HepG2 (cell line): ENCODE data around the gene POLR1H. TPM values are rescaled to one million over a fixed set of nuclear protein-coding genes. Genes with fewer than 3 reads are reported as not detected.

Experiments used
- ATAC-seq: fragments of 200-7000 bp; cut with Tn5 transposase; 3 replicates; pipeline ENCODE4 v1.9.1; 2020; ENCODE audit warnings: mild to moderate bottlenecking, moderate library complexity
- BruUV-seq: library from RNA; stranded (reverse); fragments of 400-500 nt; replicated peaks from 2 replicates; lab custom pipeline; 2021; lab: Mats Ljungman, UMichigan
- CTCF ChIA-PET: fragments of 300-600 bp; formaldehyde crosslinking; extraction: SDS; loops from one replicate; lab custom pipeline; 2021; ENCODE audit warnings: low total read pairs, inconsistent platforms, low intra/inter-chr PET ratio; lab: Yijun Ruan, JAX
- POLR2A ChIA-PET: fragments of 350-600 bp; sonication (Branson Sonifier 250); formaldehyde crosslinking; loops from one replicate; lab custom pipeline; 2020; ENCODE audit warnings: antibody characterized with exemption, inconsistent platforms; lab: Yijun Ruan, JAX
- DNase-seq: peaks from one replicate; pipeline ENCODE4 v3.0.0-alpha.2; 2015; ENCODE audit warnings: low spot score
- FAIRE-seq: peaks from 3 replicates; lab custom pipeline; 2011; peaks lifted over from hg19 to GRCh38; lab: Jason Lieb, UNC
- H2AFZ ChIP-seq: one replicate; pipeline ENCODE4 v1.6.1; 2011; ENCODE audit warnings: low read length, inconsistent platforms
- H3K27ac ChIP-seq: fragments of 300-600 bp; 3 replicates; pipeline ENCODE4 v1.8.0; 2011; ENCODE audit warnings: mixed run types, mild to moderate bottlenecking, mixed read lengths, low read length, inconsistent platforms; ENCODE audit not compliant: insufficient read depth; ENCODE audit errors: extremely low read length
- H3K27me3 ChIP-seq, 2 experiments: fragments of 200-600 bp in 1 of 2; 2 replicates in 1 of 2; 3 replicates in 1 of 2; pipeline versions ENCODE4 v1.6.0 to v1.8.0; 2011; ENCODE audit warnings: low read length in 2 of 2, mild to moderate bottlenecking in 2 of 2, moderate library complexity in 2 of 2, inconsistent platforms in 1 of 2; ENCODE audit not compliant: insufficient read depth in 2 of 2, control insufficient read depth in 1 of 2
- H3K36me3 ChIP-seq, 2 experiments: fragments of 200-600 bp in 1 of 2; replicated peaks in 1 of 2; 2 replicates in 1 of 2; 3 replicates in 1 of 2; pipeline versions ENCODE4 v1.5.1 to v1.8.0; 2011; ENCODE audit warnings: low read length in 2 of 2, inconsistent platforms in 1 of 2; ENCODE audit not compliant: insufficient read depth in 2 of 2, control insufficient read depth in 1 of 2
- H3K4me1 ChIP-seq: 2 replicates; pipeline ENCODE4 v1.5.1; 2012; ENCODE audit warnings: low read length, inconsistent platforms; ENCODE audit not compliant: insufficient read depth
- H3K4me2 ChIP-seq: 2 replicates; pipeline ENCODE4 v1.6.0; 2011; ENCODE audit warnings: low read depth, low read length, inconsistent platforms
- H3K4me3 ChIP-seq, 3 experiments: fragments of 200-600 bp in 1 of 3; sonication (generic), shearing (Covaris generic) in 1 of 3; replicated peaks in 1 of 3; 2 replicates each; pipeline ENCODE4 v1.5.1; 2011 to 2016; ENCODE audit warnings: low read length in 3 of 3, inconsistent platforms in 2 of 3, low read depth in 2 of 3, mild to moderate bottlenecking in 2 of 3, control low read depth in 1 of 3, mixed read lengths in 1 of 3; ENCODE audit not compliant: insufficient read depth in 1 of 3
- H3K79me2 ChIP-seq: one replicate; pipeline ENCODE4 v1.6.1; 2011; ENCODE audit warnings: low read length, inconsistent platforms; ENCODE audit not compliant: insufficient read depth
- H3K9ac ChIP-seq: 2 replicates; pipeline ENCODE4 v1.6.0; 2011; ENCODE audit warnings: mild to moderate bottlenecking, low read depth, low read length, inconsistent platforms; ENCODE audit not compliant: insufficient read depth
- H3K9me3 ChIP-seq: 2 replicates; pipeline ENCODE4 v1.5.1; 2012; ENCODE audit warnings: mild to moderate bottlenecking, low read length
- H4K20me1 ChIP-seq: 2 replicates; pipeline ENCODE4 v1.6.0; 2011; ENCODE audit warnings: inconsistent platforms, mild to moderate bottlenecking, low read length, moderate library complexity; ENCODE audit not compliant: insufficient read depth
- KDM2A ChIP-seq: sonication (generic); formaldehyde crosslinking; IDR thresholded peaks from 2 replicates; pipeline ENCODE4 v1.4.0; 2020; ENCODE audit warnings: low read depth, missing genetic modification reagents, borderline replicate concordance
- KLF16 ChIP-seq, 2 experiments: sonication (generic) in 1 of 2; formaldehyde crosslinking in 1 of 2; IDR thresholded peaks; 2 replicates each; pipeline versions ENCODE4 v1.6.1 to v1.8.0; 2016 to 2023; ENCODE audit warnings: missing genetic modification reagents in 2 of 2, missing compliant biosample characterization in 1 of 2
- MEIS2 ChIP-seq: sonication (generic); formaldehyde crosslinking; IDR thresholded peaks from 2 replicates; pipeline ENCODE4 v1.9.0; 2021; ENCODE audit warnings: mild to moderate bottlenecking, missing genetic modification reagents
- NFKB2 ChIP-seq: sonication (generic); formaldehyde crosslinking; IDR thresholded peaks from 2 replicates; pipeline ENCODE4 v1.4.0; 2020; ENCODE audit warnings: missing genetic modification reagents, borderline replicate concordance
- NONO ChIP-seq, 2 experiments: fragments of 450-650 bp in 1 of 2; sonication (generic) in 1 of 2; formaldehyde crosslinking in 1 of 2; IDR thresholded peaks in 1 of 2; conservative IDR thresholded peaks in 1 of 2; 2 replicates each; pipeline versions ENCODE4 v1.6.1 to v1.8.0; 2017 to 2022; ENCODE audit warnings: mild to moderate bottlenecking in 1 of 2, missing genetic modification reagents in 1 of 2, moderate library complexity in 1 of 2
- PHF8 ChIP-seq: sonication (generic); formaldehyde crosslinking; IDR thresholded peaks from 2 replicates; pipeline ENCODE4 v1.5.0; 2020; ENCODE audit warnings: missing genetic modification reagents
- ZFX ChIP-seq: sonication (generic); formaldehyde crosslinking; IDR thresholded peaks from 2 replicates; pipeline ENCODE4 v1.4.0; 2020; ENCODE audit warnings: mild to moderate bottlenecking, low read depth, missing genetic modification reagents, moderate library complexity
- ZNF232 ChIP-seq: sonication (generic); formaldehyde crosslinking; IDR thresholded peaks from 2 replicates; pipeline ENCODE4 v1.4.0; 2020; ENCODE audit warnings: missing genetic modification reagents, borderline replicate concordance
- ZNF446 ChIP-seq: sonication (generic); formaldehyde crosslinking; IDR thresholded peaks from 2 replicates; pipeline ENCODE4 v1.5.0; 2020; ENCODE audit warnings: mild to moderate bottlenecking, missing genetic modification reagents
- ZNF777 ChIP-seq: sonication (generic); formaldehyde crosslinking; IDR thresholded peaks from 2 replicates; pipeline ENCODE4 v1.4.0; 2020; ENCODE audit warnings: missing genetic modification reagents
- WGBS: methylation state at CpG from one replicate; pipeline ENCODE4 v1.1.6; 2017; ENCODE audit warnings: low lambda C conversion rate; 5-methylcytosine and 5-hydroxymethylcytosine counted together
- in situ Hi-C: cut with HindIII; loops from 2 replicates; pipeline ENCODE4 v1.10.0; 2017; ENCODE audit warnings: low pct_unique_long_range_greater_than_20kb; ENCODE audit not compliant: extremely low pct_ligation_motif_present
- intact Hi-C: fragments of 100-400 bp; cut with micrococcal nuclease; formaldehyde crosslinking; loops from one replicate; pipeline ENCODE4 v1.10.0; 2022; ENCODE audit not compliant: unreplicated experiment
- polyA plus RNA-seq, 8 experiments: library from polyadenylated mRNA; depleted of rRNA in 3 of 8; stranded (reverse) in 7 of 8; unstranded in 1 of 8; fragments of >200 nt; fragmentation: Illumina TruSeq in 4 of 8; extraction: Trizol in 4 of 8; gene quantifications; 2 replicates each; pipeline versions ENCODE4 v1.2.1 to v1.2.3, GENCODE V29; 2011 to 2016; ENCODE audit warnings: low read depth in 4 of 8, missing spikeins in 1 of 8, mixed read lengths in 1 of 8; ENCODE audit not compliant: insufficient read depth in 1 of 8
- total RNA-seq, 5 experiments: library from RNA; depleted of rRNA; stranded (reverse); fragments of >200 nt; fragmentation: Illumina TruSeq; extraction: Trizol; gene quantifications; 2 replicates each; pipeline ENCODE4 v1.2.3, GENCODE V29; 2016; ENCODE audit warnings: low read depth in 1 of 5
- TF ChIP-seq, protein P1 (sequence below): sonication (generic); formaldehyde crosslinking; IDR thresholded peaks from 2 replicates; pipeline ENCODE4 v1.8.1; 2023; ENCODE audit warnings: mild to moderate bottlenecking, missing genetic modification reagents
- TF ChIP-seq, protein P2 (sequence below): sonication (generic); formaldehyde crosslinking; IDR thresholded peaks from 2 replicates; pipeline ENCODE4 v1.4.0; 2020; ENCODE audit warnings: missing genetic modification reagents, mild to moderate bottlenecking, borderline replicate concordance

The POLR1H gene
- total and polyA plus RNA-seq, 2 of the 13 experiments (the other 11 are each of a cell fraction or from before 2014, with no cell fraction given): 61.4 to 79.8 TPM

GRCh38 chr6:30075094-30075789 is 14.2 kb downstream of the POLR1H start, which contains the start of gene RNF39:
TSS of gene RNF39 (minus strand) at chr6:30075769. CDS start at chr6:30075585, 184 bp downstream.
- intact Hi-C loops: no loop called here
- 6% methylated on average over 40 of the region's 64 CpGs for WGBS
- ATAC-seq: peak; percentile 63
- Histone ChIP-seq H4K20me1 (no peaks in the 10 kb centered on the region), H2AFZ (peak within 1 kb of the TSS; percentile 68), H3K36me3 (no peaks in the 10 kb centered on the region; a peak in 1 of 5 replicates), H3K4me1 (peaks cover 47% of the 10 kb centered on the region), H3K27me3 (peaks cover 1 to 40% of the 10 kb centered on the region in 2 experiments; a peak in 4 of 5 replicates), H3K9ac (peak within 1 kb of the TSS; percentile 45; the same call in 1 of the 2 replicates), H3K9me3 (no peaks in the 10 kb centered on the region), H3K4me3 (peak within 1 kb of the TSS; percentile 50 to 77 (median 67)), H3K27ac (no peak within 1 kb of the TSS), H3K4me2 (peak within 1 kb of the TSS; percentile 95), H3K79me2 (no peaks in the 10 kb centered on the region)
- in situ Hi-C loops: no loop called here
- ChIA-PET POLR2A (interaction anchor here (0.8 kb wide), 1 partner anchor 14 kb away, joined by 3 read pairs; the partner anchor contains the start of gene POLR1H), CTCF (interaction anchor here (1.3 to 2.2 kb wide), 2 partner anchors 56 to 95 kb away, joined by 4 to 7 read pairs; no protein-coding TSS in a partner anchor)
- BruUV-seq: no TSS peak
- no peak for DNase-seq
- no peak for FAIRE-seq
- TF ChIP-seq ZNF232 (CRISPR knock-in tag) (no peak; the same call in 1 of the 2 replicates), MEIS2 (peak; percentile 25; the same call in 1 of the 2 replicates), PHF8 (peak; percentile 35; the same call in 1 of the 2 replicates), ZFX (CRISPR knock-in tag) (peak; percentile 79), ZNF777 (CRISPR knock-in tag) (peak; percentile 87), ZNF446 (CRISPR knock-in tag) (peak; percentile 82), NONO (IDR thresholded peaks at IDR 0.05) (no peak), NONO (CRISPR knock-in tag; conservative IDR thresholded peaks at IDR 0.05) (peak; percentile 40; the same call in 1 of the 2 replicates), KDM2A (CRISPR knock-in tag) (peak; percentile 55; the same call in 1 of the 2 replicates), KLF16 (CRISPR knock-in tag; IDR thresholded peaks at IDR 0.05) (0 out of 4 replicates have a peak, but pooled peaks of 1 of the 2 experiments have one; percentile 20), NFKB2 (peak; percentile 56; the same call in 1 of the 2 replicates)
- TF ChIP-seq, protein P1, sequence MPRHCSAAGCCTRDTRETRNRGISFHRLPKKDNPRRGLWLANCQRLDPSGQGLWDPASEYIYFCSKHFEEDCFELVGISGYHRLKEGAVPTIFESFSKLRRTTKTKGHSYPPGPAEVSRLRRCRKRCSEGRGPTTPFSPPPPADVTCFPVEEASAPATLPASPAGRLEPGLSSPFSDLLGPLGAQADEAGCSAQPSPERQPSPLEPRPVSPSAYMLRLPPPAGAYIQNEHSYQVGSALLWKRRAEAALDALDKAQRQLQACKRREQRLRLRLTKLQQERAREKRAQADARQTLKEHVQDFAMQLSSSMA (CRISPR knock-in tag): no peak
- TF ChIP-seq, protein P2, sequence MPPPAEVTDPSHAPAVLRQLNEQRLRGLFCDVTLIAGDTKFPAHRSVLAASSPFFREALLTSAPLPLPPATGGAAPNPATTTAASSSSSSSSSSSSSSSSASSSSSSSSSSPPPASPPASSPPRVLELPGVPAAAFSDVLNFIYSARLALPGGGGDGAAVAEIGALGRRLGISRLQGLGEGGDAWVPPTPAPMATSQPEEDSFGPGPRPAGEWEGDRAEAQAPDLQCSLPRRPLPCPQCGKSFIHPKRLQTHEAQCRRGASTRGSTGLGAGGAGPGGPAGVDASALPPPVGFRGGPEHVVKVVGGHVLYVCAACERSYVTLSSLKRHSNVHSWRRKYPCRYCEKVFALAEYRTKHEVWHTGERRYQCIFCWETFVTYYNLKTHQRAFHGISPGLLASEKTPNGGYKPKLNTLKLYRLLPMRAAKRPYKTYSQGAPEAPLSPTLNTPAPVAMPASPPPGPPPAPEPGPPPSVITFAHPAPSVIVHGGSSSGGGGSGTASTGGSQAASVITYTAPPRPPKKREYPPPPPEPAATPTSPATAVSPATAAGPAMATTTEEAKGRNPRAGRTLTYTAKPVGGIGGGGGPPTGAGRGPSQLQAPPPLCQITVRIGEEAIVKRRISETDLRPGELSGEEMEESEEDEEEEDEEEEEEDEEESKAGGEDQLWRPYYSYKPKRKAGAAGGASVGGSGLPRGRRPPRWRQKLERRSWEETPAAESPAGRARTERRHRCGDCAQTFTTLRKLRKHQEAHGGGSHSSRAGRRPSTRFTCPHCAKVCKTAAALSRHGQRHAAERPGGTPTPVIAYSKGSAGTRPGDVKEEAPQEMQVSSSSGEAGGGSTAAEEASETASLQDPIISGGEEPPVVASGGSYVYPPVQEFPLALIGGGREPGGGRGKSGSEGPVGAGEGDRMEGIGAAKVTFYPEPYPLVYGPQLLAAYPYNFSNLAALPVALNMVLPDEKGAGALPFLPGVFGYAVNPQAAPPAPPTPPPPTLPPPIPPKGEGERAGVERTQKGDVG (CRISPR knock-in tag): peak; percentile 80; the same call in 1 of the 2 replicates
